HCT116 (cell line): ENCODE results near the gene JAGN1. TPM values are rescaled to one million over a fixed set of nuclear protein-coding genes. Genes with fewer than 3 reads are reported as not detected.

Source experiments
- ATAC-seq: fragments of 200-7000 bp; cut with Tn5 transposase; 2 replicates; pipeline ENCODE4 v1.9.1; 2020; ENCODE audit warnings: mild to moderate bottlenecking, moderate library complexity
- BruUV-seq: library from RNA; stranded (reverse); fragments of 400-500 nt; replicated peaks from 2 replicates; lab custom pipeline; 2021; lab: Mats Ljungman, UMichigan
- CTCF ChIA-PET: fragments of 300-600 bp; sonication (Branson Sonifier 250); formaldehyde crosslinking; loops from one replicate; lab custom pipeline; 2021; ENCODE audit warnings: antibody characterized with exemption; lab: Charles Lee
- POLR2A ChIA-PET: fragments of 300-600, 350-600 bp; sonication (Branson Sonifier 250); formaldehyde crosslinking; loops from one replicate; lab custom pipeline; 2021; ENCODE audit warnings: antibody characterized with exemption; lab: Charles Lee
- RAD21 ChIA-PET, 2 experiments: fragments of 300-600 bp; sonication (Branson Sonifier 250); formaldehyde crosslinking; loops; one replicate each; lab custom pipeline; 2023; ENCODE audit warnings: low total read pairs in 2 of 2; ENCODE audit not compliant: uncharacterized antibody in 2 of 2, unreplicated experiment in 2 of 2, low non-redundant PET in 1 of 2; lab: Charles Lee
- DNase-seq: peaks from one replicate; pipeline ENCODE4 v3.0.0-alpha.2; 2010; ENCODE audit warnings: low read depth, low spot score
- H2AFZ ChIP-seq: fragments of 200-600 bp; shearing (Covaris generic), sonication (generic); 2 replicates; pipeline ENCODE4 v1.6.1; 2017; ENCODE audit warnings: low read depth, mixed run types, mixed read lengths, antibody characterized with exemption, low read length; ENCODE audit not compliant: poor library complexity, severe bottlenecking
- H3K27ac ChIP-seq: 2 replicates; pipeline ENCODE4 v1.5.1; 2012; ENCODE audit warnings: low read depth, low read length
- H3K27me3 ChIP-seq: fragments of 200-600 bp; sonication (generic); 2 replicates; pipeline ENCODE4 v1.6.1; 2016; ENCODE audit warnings: mixed run types, low read length, mixed read lengths; ENCODE audit not compliant: insufficient read depth
- H3K36me3 ChIP-seq, 2 experiments: fragments of 200-500 bp in 1 of 2; fragments of 200-600 bp in 1 of 2; sonication (Bioruptor generic) in 1 of 2; sonication (generic) in 1 of 2; 2 replicates each; pipeline versions ENCODE4 v1.5.1 to v1.6.1; 2014 to 2016; ENCODE audit warnings: low read length in 2 of 2, inconsistent platforms in 1 of 2, mixed read lengths in 1 of 2, mixed run types in 1 of 2; ENCODE audit not compliant: insufficient read depth in 2 of 2, control insufficient read depth in 1 of 2
- H3K4me1 ChIP-seq, 2 experiments: fragments of 200-600 bp in 1 of 2; sonication (generic) in 1 of 2; 2 replicates each; pipeline versions ENCODE4 v1.5.1 to v1.6.1; 2012 to 2017; ENCODE audit warnings: low read length in 2 of 2, inconsistent platforms in 1 of 2, mild to moderate bottlenecking in 1 of 2, mixed read lengths in 1 of 2, mixed run types in 1 of 2, moderate library complexity in 1 of 2; ENCODE audit not compliant: insufficient read depth in 2 of 2, control insufficient read depth in 1 of 2
- H3K4me2 ChIP-seq: fragments of 200-600 bp; sonication (generic); 2 replicates; pipeline ENCODE4 v1.6.1; 2017; ENCODE audit warnings: mixed run types, low read length, mixed read lengths
- H3K4me3 ChIP-seq, 2 experiments: fragments of 200-600 bp in 1 of 2; sonication (generic) in 1 of 2; replicated peaks in 1 of 2; 2 replicates each; pipeline ENCODE4 v1.5.1; 2011 to 2016; ENCODE audit warnings: low read length in 2 of 2, control low read depth in 1 of 2, low read depth in 1 of 2, mild to moderate bottlenecking in 1 of 2, mixed read lengths in 1 of 2, mixed run types in 1 of 2
- H3K79me2 ChIP-seq: fragments of 200-600 bp; sonication (generic); 2 replicates; pipeline ENCODE4 v1.6.1; 2017; ENCODE audit warnings: mild to moderate bottlenecking, mixed run types, low read length, moderate library complexity, mixed read lengths; ENCODE audit not compliant: insufficient read depth
- H3K9ac ChIP-seq: fragments of 200-600 bp; sonication (generic); 2 replicates; pipeline ENCODE4 v1.6.1; 2016; ENCODE audit warnings: low read length, mixed read lengths
- H3K9me2 ChIP-seq: fragments of 200-600 bp; sonication (generic), shearing (Covaris generic); 2 replicates; pipeline ENCODE4 v1.6.1; 2017; ENCODE audit warnings: mixed run types, mild to moderate bottlenecking, moderate library complexity; ENCODE audit not compliant: insufficient read depth
- H3K9me3 ChIP-seq, 2 experiments: fragments of 200-500 bp in 1 of 2; fragments of 200-600 bp in 1 of 2; sonication (Bioruptor generic) in 1 of 2; sonication (generic) in 1 of 2; 2 replicates each; pipeline ENCODE4 v1.6.1; 2014 to 2017; ENCODE audit warnings: low read length in 2 of 2, mixed read lengths in 2 of 2, inconsistent platforms in 1 of 2, low read depth in 1 of 2, mild to moderate bottlenecking in 1 of 2, mixed run types in 1 of 2, moderate library complexity in 1 of 2; ENCODE audit not compliant: control insufficient read depth in 1 of 2, insufficient read depth in 1 of 2
- H4K20me1 ChIP-seq: fragments of 200-600 bp; sonication (generic), shearing (Covaris generic); 2 replicates; pipeline ENCODE4 v1.6.1; 2017; ENCODE audit warnings: mixed run types, mild to moderate bottlenecking, moderate library complexity; ENCODE audit not compliant: insufficient read depth
- ATF3 ChIP-seq: IDR thresholded peaks from 2 replicates; pipeline ENCODE4 v1.6.1; 2012
- CEBPB ChIP-seq: IDR thresholded peaks from 2 replicates; pipeline ENCODE4 v1.6.1; 2012; ENCODE audit warnings: low read depth
- EGR1 ChIP-seq: IDR thresholded peaks from 2 replicates; pipeline ENCODE4 v1.6.1; 2012; ENCODE audit warnings: low read depth
- ELF1 ChIP-seq: IDR thresholded peaks from 2 replicates; pipeline ENCODE4 v1.6.1; 2012; ENCODE audit warnings: low read depth, borderline replicate concordance
- FOSL1 ChIP-seq: IDR thresholded peaks from 2 replicates; pipeline ENCODE4 v1.6.1; 2012; ENCODE audit warnings: low read depth
- REST ChIP-seq: IDR thresholded peaks from 2 replicates; pipeline ENCODE4 v1.6.1; 2012; ENCODE audit warnings: low read depth
- SIN3A ChIP-seq: IDR thresholded peaks from 2 replicates; pipeline ENCODE4 v1.6.1; 2012; ENCODE audit warnings: low read depth
- SP1 ChIP-seq: IDR thresholded peaks from 2 replicates; pipeline ENCODE4 v1.6.1; 2012; ENCODE audit warnings: low read depth
- SRF ChIP-seq: IDR thresholded peaks from 2 replicates; pipeline ENCODE4 v1.6.1; 2012; ENCODE audit warnings: low read depth
- YY1 ChIP-seq: IDR thresholded peaks from 2 replicates; pipeline ENCODE4 v1.6.1; 2011; ENCODE audit warnings: low read length, low read depth, moderate library complexity, mild to moderate bottlenecking; ENCODE audit not compliant: insufficient replicate concordance; ENCODE audit errors: extremely low read depth
- ZBTB33 ChIP-seq: IDR thresholded peaks from 2 replicates; pipeline ENCODE4 v1.6.1; 2011; ENCODE audit warnings: mild to moderate bottlenecking, low read length, moderate library complexity; ENCODE audit not compliant: insufficient replicate concordance; ENCODE audit errors: extremely low read depth
- ZFX ChIP-seq: fragments of 450-650 bp; IDR thresholded peaks from 2 replicates; pipeline ENCODE4 v1.6.1; 2017
- intact Hi-C: fragments of 100-400 bp; cut with micrococcal nuclease; formaldehyde crosslinking; loops from 2 replicates; pipeline ENCODE4 v1.10.0; 2022
- total RNA-seq: library from RNA; stranded (reverse); gene quantifications from one replicate; pipeline ENCODE4 v1.2.1, GENCODE V29; 2021; ENCODE audit not compliant: unreplicated experiment

JAGN1 gene
- total RNA-seq, 1 experiment from 2014 or later, result 33.4 TPM

GRCh38 chr3:9883706-9884554 lies 6.5 kb upstream of the JAGN1 start (continued):
- no peak for TF ChIP-seq REST
- TF ChIP-seq FOSL1, result no peak
- TF ChIP-seq SRF, result no peak
- TF ChIP-seq SIN3A, result no peak
- TF ChIP-seq ZFX, result no peak
- no peak for TF ChIP-seq EGR1

- peak; percentile 89 for DNase-seq
- Histone ChIP-seq H2AFZ (peak overlapping the region; percentile 82), H3K36me3 (no peaks in the 10 kb centered on the region), H3K4me3 (peak overlapping the region in 1 of 2 experiments; percentile 34; a peak in 2 of 4 replicates), H3K4me2 (peak overlapping the region; percentile 70), H4K20me1 (no peaks in the 10 kb centered on the region), H3K9me2 (no peaks in the 10 kb centered on the region), H3K79me2 (no peaks in the 10 kb centered on the region), H3K27me3 (no peaks in the 10 kb centered on the region), H3K27ac (peak overlapping the region; percentile 82), H3K4me1 (peaks cover 17 to 31% of the 10 kb centered on the region in 2 experiments), H3K9me3 (no peaks in the 10 kb centered on the region), H3K9ac (peak overlapping the region; percentile 50)
- ATAC-seq, result peak; percentile 93
- ChIA-PET RAD21 (no interaction called here), POLR2A (interaction anchor here (1.2 to 1.6 kb wide), 5 partner anchors 9 to 92 kb away, joined by 4 to 6 read pairs (median 6); partner anchors contain the start of genes ARPC4, CRELD1 and IL17RE), CTCF (interaction anchor here (1.1 to 3.2 kb wide), 3 partner anchors 48 to 438 kb away, joined by 3 to 10 read pairs (median 4); partner anchors contain the start of gene CRELD1)
- intact Hi-C loops, result no loop called here
- BruUV-seq, result TSS peak; percentile 99
- TF ChIP-seq ATF3, result no peak
- peak; percentile 87 for TF ChIP-seq FOSL1
- no peak for TF ChIP-seq ZBTB33
- TF ChIP-seq SIN3A, result peak; percentile 45
- 0 out of 2 replicates have a peak, but pooled peaks have one; percentile 53 for TF ChIP-seq SRF
- TF ChIP-seq REST, result no peak
- TF ChIP-seq YY1, result no peak
- no peak for TF ChIP-seq ELF1
- peak; percentile 69 for TF ChIP-seq SP1
- TF ChIP-seq CEBPB, result 0 out of 2 replicates have a peak, but pooled peaks have one; percentile 22
These were observed 5.8 kb upstream of the JAGN1 start for GRCh38 chr3:9884555-9885165.
